Measurements from ENCODE around the gene BOD1L1.

Gene BOD1L1

GRCh38 chr4:13523591-13524503 is 103.7 kb downstream of the BOD1L1 start:
- no peak for DNase-seq (ENCODE audit: extremely low spot score)
- POLR2A ChIA-PET: no interaction called here
- CTCF ChIA-PET: no interaction called here
- no peak for TF ChIP-seq FOXK2 (IDR thresholded peaks at IDR 0.05)
- TF ChIP-seq FOXA1 (IDR thresholded peaks at IDR 0.05): no peak
- no peak for TF ChIP-seq LEF1 (IDR thresholded peaks at IDR 0.05; ENCODE audit: borderline replicate concordance)
- no peak for TF ChIP-seq HDGF (IDR thresholded peaks at IDR 0.05; ENCODE audit: borderline replicate concordance)

- TF ChIP-seq ZNF384 (IDR thresholded peaks at IDR 0.05): no peak
- no peak for TF ChIP-seq FOXA1 (IDR thresholded peaks at IDR 0.05)
- no peak for TF ChIP-seq HDGF (IDR thresholded peaks at IDR 0.05; ENCODE audit: borderline replicate concordance)
- TF ChIP-seq SP1 (IDR thresholded peaks at IDR 0.05): no peak
- CTCF ChIA-PET: interaction anchor here (1.6 kb wide), 1 partner anchor 11 kb away, joined by 3 read pairs; no protein-coding TSS in a partner anchor
- DNase-seq (ENCODE audit: extremely low spot score): no peak
- POLR2A ChIA-PET: no interaction called here
These were observed 104.4 kb downstream of the BOD1L1 start for GRCh38 chr4:13523105-13523477.

- CTCF ChIA-PET: interaction anchor here (1.6 kb wide), 1 partner anchor 11 kb away, joined by 3 read pairs; no protein-coding TSS in a partner anchor
- POLR2A ChIA-PET: no interaction called here
- DNase-seq (ENCODE audit: extremely low spot score): no peak
- TF ChIP-seq SP1 (IDR thresholded peaks at IDR 0.05) (no peak), TARDBP (IDR thresholded peaks at IDR 0.05) (no peak), ZNF384 (IDR thresholded peaks at IDR 0.05) (no peak), BHLHE40 (IDR thresholded peaks at IDR 0.05; ENCODE audit: borderline replicate concordance) (no peak), PKNOX1 (IDR thresholded peaks at IDR 0.05) (no peak), FOXA1 (IDR thresholded peaks at IDR 0.05) (no peak)
These were observed 105.0 kb downstream of the BOD1L1 start for GRCh38 chr4:13522282-13523104.

- ChIA-PET POLR2A (no interaction called here), CTCF (interaction anchor here (0.8 kb wide), 1 partner anchor 133 kb away, joined by 3 read pairs; no protein-coding TSS in a partner anchor)
- TF ChIP-seq ARNT (IDR thresholded peaks at IDR 0.05) (no peak), HDGF (IDR thresholded peaks at IDR 0.05; ENCODE audit: borderline replicate concordance) (no peak), BHLHE40 (IDR thresholded peaks at IDR 0.05; ENCODE audit: borderline replicate concordance) (no peak), FOXA1 (IDR thresholded peaks at IDR 0.05) (no peak), FOXM1 (IDR thresholded peaks at IDR 0.05; ENCODE audit: borderline replicate concordance) (no peak), SUZ12 (IDR thresholded peaks at IDR 0.05) (no peak), SP1 (IDR thresholded peaks at IDR 0.05) (no peak), PKNOX1 (IDR thresholded peaks at IDR 0.05) (no peak), TARDBP (IDR thresholded peaks at IDR 0.05) (no peak), CTBP1 (IDR thresholded peaks at IDR 0.05; ENCODE audit: borderline replicate concordance) (no peak), ELF4 (IDR thresholded peaks at IDR 0.05) (no peak), L3MBTL2 (conservative IDR thresholded peaks at IDR 0.05) (no peak), FOXK2 (IDR thresholded peaks at IDR 0.05) (no peak), NFRKB (IDR thresholded peaks at IDR 0.05) (no peak), ZNF384 (IDR thresholded peaks at IDR 0.05) (no peak), LEF1 (IDR thresholded peaks at IDR 0.05; ENCODE audit: borderline replicate concordance) (no peak)
- DNase-seq (ENCODE audit: extremely low spot score): no peak
These were observed 106.5 kb downstream of the BOD1L1 start for GRCh38 chr4:13521047-13521446.

All from HEK293T (cell line).